Activated CD8-positive, alpha-beta memory T cell treated with anti-CD3 and anti-CD28 coated beads, Interleukin-2, amount 50 U/mL, for 24 hours (primary cell): Measurements from ENCODE around the gene DTD1.

Experiments
- DNase-seq: peaks from one replicate; pipeline ENCODE4 v3.0.0-alpha.2; 2020; ENCODE audit errors: extremely low read depth

Gene DTD1

GRCh38 chr20:18794428-18794787 is 206.6 kb downstream of the DTD1 start:
- DNase-seq, result no peak

GRCh38 chr20:18795366-18795765 is 207.5 kb downstream of the DTD1 start:
- no peak for DNase-seq

- DNase-seq, result no peak
Measured at GRCh38 chr20:18796282-18796833, 208.5 kb downstream of the DTD1 start.

- no peak for DNase-seq
Measured at GRCh38 chr20:18801516-18801915, 213.7 kb downstream of the DTD1 start.

- no peak for DNase-seq
Measured at GRCh38 chr20:18802012-18802634, 214.3 kb downstream of the DTD1 start.

- no peak for DNase-seq
Measured at GRCh38 chr20:18805881-18806280, 218.0 kb downstream of the DTD1 start.

- no peak for DNase-seq
Measured at GRCh38 chr20:18808712-18809111, 220.9 kb downstream of the DTD1 start.

- DNase-seq, result no peak
Measured at GRCh38 chr20:18811186-18811585, 223.3 kb downstream of the DTD1 start.

- no peak for DNase-seq
Measured at GRCh38 chr20:18811904-18812303, 224.1 kb downstream of the DTD1 start.

GRCh38 chr20:18813483-18813882 is 225.6 kb downstream of the DTD1 start, which contains the start of gene SCP2D1:
TSS of gene SCP2D1 (plus strand) at chr20:18813783. CDS start at chr20:18813816, 33 bp downstream.
- DNase-seq, result no peak

GRCh38 chr20:18815194-18815942 is 227.5 kb downstream of the DTD1 start:
- DNase-seq, result no peak
